ENCODE data around the gene DDX24.
"Not testable (repeated sequence)": the region's sequence is repeated elsewhere in the genome, so short reads cannot be mapped to it uniquely, and the experiment has no call there.

The DDX24 gene

GRCh38 chr14:94087891-94088290, 6.9 kb upstream of the DDX24 start:
- in situ Hi-C loops (cut with MboI; ENCODE audit: low sequenced_read_pairs), result no loop called here

GRCh38 chr14:94081386-94081820, 401 bp upstream of the DDX24 start:
- in situ Hi-C loops (cut with MboI; ENCODE audit: low sequenced_read_pairs), result no loop called here

GRCh38 chr14:94079891-94080620, 946 bp downstream of the DDX24 start:
- in situ Hi-C loops (cut with MboI; ENCODE audit: low sequenced_read_pairs), result no loop called here

- in situ Hi-C loops (cut with MboI; ENCODE audit: low sequenced_read_pairs), result no loop called here
Observed at GRCh38 chr14:94077823-94078222, 3.2 kb downstream of the DDX24 start.

GRCh38 chr14:94077111-94077821, 3.7 kb downstream of the DDX24 start:
- in situ Hi-C loops (cut with MboI; ENCODE audit: low sequenced_read_pairs), result no loop called here

- in situ Hi-C loops (cut with MboI; ENCODE audit: low sequenced_read_pairs), result no loop called here
Observed at GRCh38 chr14:94075008-94075407, 6.0 kb downstream of the DDX24 start.

- in situ Hi-C loops (cut with MboI; ENCODE audit: low sequenced_read_pairs), result no loop called here
Observed at GRCh38 chr14:94074534-94074933, 6.5 kb downstream of the DDX24 start.

GRCh38 chr14:94072076-94072475, 8.9 kb downstream of the DDX24 start:
- in situ Hi-C loops (cut with MboI; ENCODE audit: low sequenced_read_pairs), result not testable (repeated sequence)

GRCh38 chr14:94066089-94066676, 14.8 kb downstream of the DDX24 start:
- in situ Hi-C loops (cut with MboI; ENCODE audit: low sequenced_read_pairs), result no loop called here

GRCh38 chr14:94062344-94062940, 18.6 kb downstream of the DDX24 start:
- in situ Hi-C loops (cut with MboI; ENCODE audit: low sequenced_read_pairs), result no loop called here

GRCh38 chr14:94059998-94060397, 21.0 kb downstream of the DDX24 start:
- in situ Hi-C loops (cut with MboI; ENCODE audit: low sequenced_read_pairs), result no loop called here

- in situ Hi-C loops (cut with MboI; ENCODE audit: low sequenced_read_pairs), result no loop called here
Observed at GRCh38 chr14:94058674-94059138, 22.3 kb downstream of the DDX24 start.

GRCh38 chr14:94058128-94058673, 22.8 kb downstream of the DDX24 start:
- in situ Hi-C loops (cut with MboI; ENCODE audit: low sequenced_read_pairs), result no loop called here

- in situ Hi-C loops (cut with MboI; ENCODE audit: low sequenced_read_pairs), result no loop called here
Observed at GRCh38 chr14:94056579-94057308, 24.3 kb downstream of the DDX24 start.

- in situ Hi-C loops (cut with MboI; ENCODE audit: low sequenced_read_pairs), result no loop called here
Observed at GRCh38 chr14:94054936-94055335, 26.1 kb downstream of the DDX24 start.

- in situ Hi-C loops (cut with MboI; ENCODE audit: low sequenced_read_pairs), result no loop called here
Observed at GRCh38 chr14:94054401-94054800, 26.6 kb downstream of the DDX24 start.

GRCh38 chr14:94052662-94053061, 28.3 kb downstream of the DDX24 start:
- in situ Hi-C loops (cut with MboI; ENCODE audit: low sequenced_read_pairs), result no loop called here

- in situ Hi-C loops (cut with MboI; ENCODE audit: low sequenced_read_pairs), result no loop called here
Observed at GRCh38 chr14:94052199-94052598, 28.8 kb downstream of the DDX24 start.

- in situ Hi-C loops (cut with MboI; ENCODE audit: low sequenced_read_pairs), result no loop called here
Observed at GRCh38 chr14:94051779-94052178, 29.2 kb downstream of the DDX24 start.

- in situ Hi-C loops (cut with MboI; ENCODE audit: low sequenced_read_pairs), result no loop called here
Observed at GRCh38 chr14:94051115-94051514, 29.9 kb downstream of the DDX24 start.
